B cell (primary cell): ENCODE measurements around the gene RUSF1. TPM values are rescaled to one million over a fixed set of nuclear protein-coding genes. Genes with fewer than 3 reads are reported as not detected.

Source experiments
- ATAC-seq: fragments of 200-7000 bp; cut with Tn5 transposase; one replicate; pipeline ENCODE4 v1.10.0; 2021; ENCODE audit warnings: low read depth, mild to moderate bottlenecking, moderate number of reproducible peaks, moderate library complexity
- CTCF ChIA-PET: fragments of 350-600 bp; sonication (Branson Sonifier 250); formaldehyde crosslinking; loops from one replicate; lab custom pipeline; 2021; ENCODE audit warnings: antibody characterized with exemption, inconsistent platforms; lab: Charles Lee
- POLR2A ChIA-PET: fragments of 350-600 bp; sonication (Branson Sonifier 250); formaldehyde crosslinking; loops from one replicate; lab custom pipeline; 2021; ENCODE audit warnings: antibody characterized with exemption; lab: Charles Lee
- DNase-seq: peaks from one replicate; pipeline ENCODE4 v3.0.0; 2013
- H2AFZ ChIP-seq: 2 replicates; pipeline ENCODE4 v1.6.1; 2012; ENCODE audit warnings: mild to moderate bottlenecking, low read depth, low read length; ENCODE audit not compliant: insufficient read depth, poor library complexity, severe bottlenecking
- H3K27ac ChIP-seq, 2 donors: 1 replicate in 1 of 2; 2 replicates in 1 of 2; pipeline ENCODE4 v1.5.1; 2012 to 2013; ENCODE audit warnings: low read length in 2 of 2, mild to moderate bottlenecking in 2 of 2, moderate library complexity in 1 of 2
- H3K27me3 ChIP-seq, 4 experiments: fragments of 200-600 bp in 1 of 4; sonication (generic) in 1 of 4; replicated peaks in 1 of 4; 1 replicate in 2 of 4; 2 replicates in 2 of 4; pipeline versions ENCODE4 v1.6.1 to v1.7.0; 2013 to 2016; ENCODE audit warnings: low read length in 3 of 4, mild to moderate bottlenecking in 2 of 4, mixed read lengths in 1 of 4, moderate library complexity in 1 of 4; ENCODE audit not compliant: insufficient read depth in 4 of 4, control insufficient read depth in 3 of 4; ENCODE audit errors: control extremely low read depth in 1 of 4
- H3K36me3 ChIP-seq, 2 experiments: replicated peaks in 1 of 2; 1 replicate in 1 of 2; 2 replicates in 1 of 2; pipeline versions ENCODE4 v1.6.1 to v1.7.1; 2013; ENCODE audit warnings: low read length in 1 of 2; ENCODE audit not compliant: insufficient read depth in 2 of 2, control insufficient read depth in 1 of 2; ENCODE audit errors: control extremely low read depth in 1 of 2, extremely low read depth in 1 of 2
- H3K4me1 ChIP-seq, 2 donors: fragments of 200-600 bp in 1 of 2; sonication (generic) in 1 of 2; 1 replicate in 1 of 2; 2 replicates in 1 of 2; pipeline versions ENCODE4 v1.5.1 to v1.6.1; 2013 to 2017; ENCODE audit warnings: low read length in 2 of 2; ENCODE audit not compliant: control insufficient read depth in 2 of 2, insufficient read depth in 2 of 2
- H3K4me2 ChIP-seq: replicated peaks from 2 replicates; pipeline ENCODE3; 2012; ENCODE audit warnings: mild to moderate bottlenecking, low read depth, low read length; ENCODE audit not compliant: poor library complexity, severe bottlenecking
- H3K4me3 ChIP-seq, 5 experiments: fragments of 200-600 bp in 1 of 5; sonication (generic) in 1 of 5; 1 replicate in 3 of 5; 2 replicates in 2 of 5; pipeline versions ENCODE4 v1.5.1 to v1.7.0; 2011 to 2016; ENCODE audit warnings: low read length in 4 of 5, mild to moderate bottlenecking in 4 of 5, low read depth in 2 of 5, control low read depth in 1 of 5, moderate library complexity in 1 of 5; ENCODE audit not compliant: insufficient read depth in 1 of 5; ENCODE audit errors: control extremely low read depth in 1 of 5, extremely low read depth in 1 of 5
- H3K79me2 ChIP-seq: fragments of 200-600 bp; sonication (generic); one replicate; pipeline ENCODE4 v1.6.0; 2016; ENCODE audit warnings: low read length; ENCODE audit not compliant: control insufficient read depth, insufficient read depth
- H3K9ac ChIP-seq: fragments of 200-600 bp; sonication (generic); 2 replicates; pipeline ENCODE4 v1.6.1; 2017; ENCODE audit warnings: mild to moderate bottlenecking, low read length, moderate library complexity
- H3K9me3 ChIP-seq, 3 donors: one replicate each; pipeline versions ENCODE4 v1.6.1 to v1.7.1; 2013; ENCODE audit warnings: low read length in 2 of 3; ENCODE audit not compliant: control insufficient read depth in 2 of 3, insufficient read depth in 1 of 3; ENCODE audit errors: control extremely low read depth in 1 of 3
- H4K20me1 ChIP-seq: 2 replicates; pipeline ENCODE4 v1.6.0; 2012; ENCODE audit warnings: mild to moderate bottlenecking, low read length; ENCODE audit not compliant: insufficient read depth, control insufficient read depth, poor library complexity, severe bottlenecking
- H3K27ac Mint-ChIP-seq: one replicate; pipeline ENCODE4 v1.8.0; 2021; ENCODE audit warnings: mixed read lengths
- H3K27me3 Mint-ChIP-seq: one replicate; pipeline ENCODE4 v1.8.0; 2021; ENCODE audit warnings: mixed read lengths
- H3K4me1 Mint-ChIP-seq: one replicate; pipeline ENCODE4 v1.8.0; 2021; ENCODE audit warnings: mixed read lengths
- H3K4me3 Mint-ChIP-seq: one replicate; pipeline ENCODE4 v1.8.0; 2021; ENCODE audit warnings: mixed read lengths
- H3K9me3 Mint-ChIP-seq: one replicate; pipeline ENCODE4 v1.8.0; 2022; ENCODE audit warnings: mixed read lengths; ENCODE audit not compliant: insufficient read depth
- EZH2 ChIP-seq: IDR thresholded peaks from 2 replicates; pipeline ENCODE4 v1.6.1; 2012; ENCODE audit warnings: borderline replicate concordance, low read depth, mild to moderate bottlenecking, moderate library complexity, low read length; ENCODE audit not compliant: insufficient read depth, poor library complexity, severe bottlenecking
- WGBS: methylation state at CpG from one replicate; pipeline ENCODE4 v1.1.5; 2013; ENCODE audit warnings: missing lambda C conversion rate; ENCODE audit not compliant: insufficient coverage; 5-methylcytosine and 5-hydroxymethylcytosine counted together
- intact Hi-C: fragments of 100-400 bp; cut with micrococcal nuclease; formaldehyde crosslinking; loops from one replicate; pipeline ENCODE4 v1.10.0; 2022
- polyA plus RNA-seq: library from polyadenylated mRNA; depleted of rRNA; stranded (reverse); fragments of >200 nt; gene quantifications from 2 replicates; pipeline ENCODE4 v1.2.3, GENCODE V29; 2012
- total RNA-seq, 2 donors: library from RNA; stranded (reverse); fragments of 120-200 nt in 1 of 2; gene quantifications; 1 replicate in 1 of 2; 2 replicates in 1 of 2; pipeline versions ENCODE4 v1.2.3 to v1.2.4, GENCODE V29; 2013 to 2022
- TF ChIP-seq, protein P1 (sequence below): fragments of 200-600 bp; IDR thresholded peaks from one replicate; pipeline ENCODE4 v1.8.0; 2022; ENCODE audit warnings: antibody characterized with exemption, mild to moderate bottlenecking

RUSF1 gene
- total and polyA plus RNA-seq, 2 donors (not counting 1 experiment from before 2014, with no cell fraction given): 103 to 132 TPM

DNA sequence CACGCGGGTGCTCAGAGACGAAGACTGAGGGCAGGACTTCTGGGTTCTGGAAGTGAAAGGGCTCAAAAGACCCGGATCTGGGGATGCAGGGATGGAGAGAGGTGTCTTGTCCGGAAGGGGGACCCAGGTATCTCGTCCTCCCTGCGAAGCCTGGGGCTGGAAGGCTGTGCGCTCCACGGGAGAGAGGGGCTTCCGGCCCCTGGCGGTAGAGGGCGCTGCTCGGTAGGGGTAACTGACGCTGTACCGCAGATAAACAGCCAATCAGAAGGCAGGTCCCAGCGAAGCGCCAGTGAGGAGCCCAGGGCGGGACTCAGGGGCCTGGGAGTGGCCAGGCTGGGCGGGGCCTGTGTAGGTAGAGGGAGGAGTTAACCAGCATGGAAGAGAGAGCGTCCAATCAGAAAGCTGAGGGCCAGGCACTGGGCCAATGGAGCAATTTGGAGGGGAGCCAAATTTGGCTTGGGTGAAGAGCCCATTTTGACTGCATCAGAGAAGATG lies 35.4 kb downstream of the RUSF1 start:
- intact Hi-C loops: no loop called here
- Histone ChIP-seq H3K36me3 (no peaks in the 10 kb centered on the region), H2AFZ (no peak overlapping the region), H3K27me3 (peaks cover 0 to 23% (median 11%) of the 10 kb centered on the region in 4 experiments), H3K4me1 (peaks cover 23 to 31% of the 10 kb centered on the region in 2 donors), H3K4me2 (peak overlapping the region; percentile 89), H3K27ac (no peak overlapping the region), H3K4me3 (no peak overlapping the region), H3K9me3 (peaks cover 0 to 12% (median 0%) of the 10 kb centered on the region in 3 donors), H3K79me2 (no peaks in the 10 kb centered on the region), H4K20me1 (no peaks in the 10 kb centered on the region), H3K9ac (no peak overlapping the region)
- peak; percentile 48 for DNase-seq
- TF ChIP-seq, protein P1, sequence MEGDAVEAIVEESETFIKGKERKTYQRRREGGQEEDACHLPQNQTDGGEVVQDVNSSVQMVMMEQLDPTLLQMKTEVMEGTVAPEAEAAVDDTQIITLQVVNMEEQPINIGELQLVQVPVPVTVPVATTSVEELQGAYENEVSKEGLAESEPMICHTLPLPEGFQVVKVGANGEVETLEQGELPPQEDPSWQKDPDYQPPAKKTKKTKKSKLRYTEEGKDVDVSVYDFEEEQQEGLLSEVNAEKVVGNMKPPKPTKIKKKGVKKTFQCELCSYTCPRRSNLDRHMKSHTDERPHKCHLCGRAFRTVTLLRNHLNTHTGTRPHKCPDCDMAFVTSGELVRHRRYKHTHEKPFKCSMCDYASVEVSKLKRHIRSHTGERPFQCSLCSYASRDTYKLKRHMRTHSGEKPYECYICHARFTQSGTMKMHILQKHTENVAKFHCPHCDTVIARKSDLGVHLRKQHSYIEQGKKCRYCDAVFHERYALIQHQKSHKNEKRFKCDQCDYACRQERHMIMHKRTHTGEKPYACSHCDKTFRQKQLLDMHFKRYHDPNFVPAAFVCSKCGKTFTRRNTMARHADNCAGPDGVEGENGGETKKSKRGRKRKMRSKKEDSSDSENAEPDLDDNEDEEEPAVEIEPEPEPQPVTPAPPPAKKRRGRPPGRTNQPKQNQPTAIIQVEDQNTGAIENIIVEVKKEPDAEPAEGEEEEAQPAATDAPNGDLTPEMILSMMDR: no peak
- no peak for TF ChIP-seq EZH2
- H3K4me3 Mint-ChIP-seq: peak overlapping the region; percentile 86
- no peaks in the 10 kb centered on the region for H3K9me3 Mint-ChIP-seq
- ChIA-PET CTCF (no interaction called here), POLR2A (no interaction called here)
- no peak for ATAC-seq
- peaks cover 3% of the 10 kb centered on the region for H3K27me3 Mint-ChIP-seq
- H3K4me1 Mint-ChIP-seq: peaks cover 51% of the 10 kb centered on the region
- peak overlapping the region; percentile 32 for H3K27ac Mint-ChIP-seq
- 77% methylated on average over 20 of the region's 20 CpGs for WGBS
